Measurements from ENCODE around the gene SLC8A1. TPM values are rescaled to one million over a fixed set of nuclear protein-coding genes. Genes with fewer than 3 reads are reported as not detected.

SLC8A1 gene
- total RNA-seq, 4 donors from 2014 or later: 2.2 to 45.0 (median 9.6) TPM

GRCh38 chr2:40103163-40103562 is 348.7 kb downstream of the SLC8A1 start:
- H3K27me3 ChIP-seq: no peaks in the 10 kb centered on the region
- H3K4me3 ChIP-seq: no peak overlapping the region
- peaks cover 0 to 37% (median 14%) of the 10 kb centered on the region in 3 donors for H3K4me1 ChIP-seq
- no peaks in the 10 kb centered on the region for H3K36me3 ChIP-seq
- H3K9me3 ChIP-seq: no peaks in the 10 kb centered on the region
- H3K27ac ChIP-seq: peak overlapping the region in 1 of 4 donors; percentile 34
- WGBS, 2 donors: 19 to 33% methylated on average over 3 of the region's 3 CpGs
- intact Hi-C loops (cut with DNase I): no loop called here
- DNase-seq: no peak
- TF ChIP-seq CTCF (IDR thresholded peaks at IDR 0.05) (no peak), POLR2A (IDR thresholded peaks at IDR 0.05) (no peak)

GRCh38 chr2:40102447-40102846 is 349.4 kb downstream of the SLC8A1 start:
- H3K36me3 ChIP-seq: no peaks in the 10 kb centered on the region
- no peak overlapping the region for H3K4me3 ChIP-seq
- 87 to 88% methylated on average over 6 of the region's 6 CpGs for WGBS, 2 donors
- peaks cover 0 to 37% (median 14%) of the 10 kb centered on the region in 3 donors for H3K4me1 ChIP-seq
- no peak for DNase-seq
- H3K27me3 ChIP-seq: no peaks in the 10 kb centered on the region
- no peak overlapping the region for H3K27ac ChIP-seq
- no peak for TF ChIP-seq POLR2A (IDR thresholded peaks at IDR 0.05)
- TF ChIP-seq CTCF (IDR thresholded peaks at IDR 0.05): no peak
- intact Hi-C loops (cut with DNase I): no loop called here
- no peaks in the 10 kb centered on the region for H3K9me3 ChIP-seq

GRCh38 chr2:40101131-40101575 is 350.7 kb downstream of the SLC8A1 start:
- no peaks in the 10 kb centered on the region for H3K36me3 ChIP-seq
- H3K9me3 ChIP-seq: no peaks in the 10 kb centered on the region
- no peak for TF ChIP-seq CTCF (IDR thresholded peaks at IDR 0.05)
- TF ChIP-seq POLR2A (IDR thresholded peaks at IDR 0.05): no peak
- H3K4me3 ChIP-seq: no peak overlapping the region
- intact Hi-C loops (cut with DNase I): no loop called here
- no peaks in the 10 kb centered on the region for H3K27me3 ChIP-seq
- H3K4me1 ChIP-seq: peaks cover 0 to 36% (median 14%) of the 10 kb centered on the region in 3 donors
- no peak for DNase-seq
- WGBS, 2 donors: 0 to 20% methylated on average over 1 of the region's 1 CpG
- no peak overlapping the region for H3K27ac ChIP-seq

- no peak overlapping the region for H3K27ac ChIP-seq
- H3K4me3 ChIP-seq: no peak overlapping the region
- WGBS, 2 donors: 85 to 90% methylated on average over 3 of the region's 3 CpGs
- TF ChIP-seq CTCF (IDR thresholded peaks at IDR 0.05): no peak
- TF ChIP-seq POLR2A (IDR thresholded peaks at IDR 0.05): no peak
- H3K4me1 ChIP-seq: peaks cover 0 to 36% (median 13%) of the 10 kb centered on the region in 3 donors
- no peaks in the 10 kb centered on the region for H3K9me3 ChIP-seq
- no peaks in the 10 kb centered on the region for H3K27me3 ChIP-seq
- no peaks in the 10 kb centered on the region for H3K36me3 ChIP-seq
- intact Hi-C loops (cut with DNase I): no loop called here
- DNase-seq: no peak
Observed at GRCh38 chr2:40100676-40101075, 351.2 kb downstream of the SLC8A1 start.

GRCh38 chr2:40098786-40099470 is 353.0 kb downstream of the SLC8A1 start:
- WGBS, 2 donors: 74 to 85% methylated on average over 9 of the region's 9 CpGs
- intact Hi-C loops (cut with DNase I): no loop called here
- no peaks in the 10 kb centered on the region for H3K36me3 ChIP-seq

More at GRCh38 chr2:40098786-40099470, 353.0 kb downstream of the SLC8A1 start:
- Histone ChIP-seq H3K27me3 (no peaks in the 10 kb centered on the region), H3K4me3 (no peak overlapping the region), H3K9me3 (no peaks in the 10 kb centered on the region), H3K4me1 (peaks cover 0 to 38% (median 6%) of the 10 kb centered on the region in 3 donors), H3K27ac (no peak overlapping the region)
- no peak for DNase-seq
- TF ChIP-seq POLR2A (IDR thresholded peaks at IDR 0.05) (no peak), CTCF (IDR thresholded peaks at IDR 0.05) (no peak)
